H9 (cell line): ENCODE results near the gene PTPRR. TPM values are rescaled to one million over a fixed set of nuclear protein-coding genes. Genes with fewer than 3 reads are reported as not detected.

Experiments used
- DNase-seq: peaks from one replicate; pipeline ENCODE4 v3.0.0-alpha.2; 2017
- H2AFZ ChIP-seq: one replicate; pipeline ENCODE4 v1.6.1; 2013; ENCODE audit warnings: mild to moderate bottlenecking, low read length, control low read depth, moderate library complexity
- H2AK5ac ChIP-seq: 2 replicates; pipeline ENCODE4 v1.6.1; 2013; ENCODE audit warnings: low read length, control low read depth, mixed read lengths; ENCODE audit not compliant: insufficient read length
- H2BK120ac ChIP-seq: one replicate; pipeline ENCODE4 v1.6.1; 2013; ENCODE audit warnings: low read depth, mild to moderate bottlenecking, low read length, control low read depth, inconsistent platforms; ENCODE audit not compliant: poor library complexity, severe bottlenecking
- H2BK12ac ChIP-seq: 2 replicates; pipeline ENCODE4 v1.6.1; 2013; ENCODE audit warnings: low read length, control low read depth, mixed read lengths, low read depth; ENCODE audit not compliant: insufficient read length
- H2BK15ac ChIP-seq: 2 replicates; pipeline ENCODE4 v1.6.1; 2013; ENCODE audit warnings: low read depth, low read length, control low read depth
- H2BK20ac ChIP-seq: one replicate; pipeline ENCODE4 v1.6.1; 2013; ENCODE audit warnings: low read depth, mild to moderate bottlenecking, low read length, control low read depth, inconsistent platforms; ENCODE audit not compliant: poor library complexity, severe bottlenecking
- H2BK5ac ChIP-seq: 2 replicates; pipeline ENCODE4 v1.6.1; 2013; ENCODE audit warnings: low read length, control low read depth, mixed read lengths; ENCODE audit not compliant: insufficient read length
- H3K14ac ChIP-seq: 2 replicates; pipeline ENCODE4 v1.6.1; 2013; ENCODE audit warnings: low read length, control low read depth; ENCODE audit not compliant: insufficient read depth
- H3K18ac ChIP-seq: 2 replicates; pipeline ENCODE4 v1.6.1; 2013; ENCODE audit warnings: low read depth, mild to moderate bottlenecking, mixed read lengths, low read length, control low read depth; ENCODE audit not compliant: insufficient read length
- H3K23ac ChIP-seq: 2 replicates; pipeline ENCODE4 v1.6.1; 2013; ENCODE audit warnings: low read length, control low read depth, mixed read lengths, low read depth; ENCODE audit not compliant: insufficient read length
- H3K23me2 ChIP-seq: 2 replicates; pipeline ENCODE4 v1.6.1; 2013; ENCODE audit warnings: low read depth, mild to moderate bottlenecking, mixed read lengths, low read length, control low read depth; ENCODE audit not compliant: insufficient read length, poor library complexity, severe bottlenecking
- H3K27ac ChIP-seq: 2 replicates; pipeline ENCODE4 v1.5.1; 2013; ENCODE audit warnings: low read length, control low read depth, mixed read lengths, low read depth; ENCODE audit not compliant: insufficient read length
- H3K27me3 ChIP-seq: 2 replicates; pipeline ENCODE4 v1.6.1; 2013; ENCODE audit warnings: low read length, control low read depth, inconsistent platforms; ENCODE audit not compliant: insufficient read depth
- H3K4ac ChIP-seq: 2 replicates; pipeline ENCODE4 v1.6.1; 2013; ENCODE audit warnings: low read depth, mild to moderate bottlenecking, control low read depth, inconsistent platforms, low read length, moderate library complexity
- H3K4me1 ChIP-seq: 2 replicates; pipeline ENCODE4 v1.6.1; 2013; ENCODE audit warnings: low read length, control low read depth, inconsistent platforms; ENCODE audit not compliant: insufficient read depth
- H3K4me2 ChIP-seq: 2 replicates; pipeline ENCODE4 v1.6.1; 2013; ENCODE audit warnings: low read length, control low read depth, mixed read lengths; ENCODE audit not compliant: insufficient read length, insufficient read depth
- H3K56ac ChIP-seq: 2 replicates; pipeline ENCODE4 v1.6.1; 2013; ENCODE audit warnings: low read depth, mild to moderate bottlenecking, mixed read lengths, low read length, control low read depth; ENCODE audit not compliant: insufficient read length
- H3K79me1 ChIP-seq: 2 replicates; pipeline ENCODE4 v1.6.1; 2013; ENCODE audit warnings: low read depth, mild to moderate bottlenecking, moderate library complexity, low read length, control low read depth, inconsistent platforms; ENCODE audit not compliant: insufficient read depth, poor library complexity, severe bottlenecking
- H3K79me2 ChIP-seq: 2 replicates; pipeline ENCODE4 v1.6.1; 2013; ENCODE audit warnings: low read length, control low read depth, inconsistent platforms; ENCODE audit not compliant: insufficient read depth
- H3K9ac ChIP-seq: 2 replicates; pipeline ENCODE4 v1.6.1; 2013; ENCODE audit warnings: low read length, control low read depth, mixed read lengths; ENCODE audit not compliant: insufficient read length; ENCODE audit errors: extremely low read depth
- H3K9me3 ChIP-seq: one replicate; pipeline ENCODE4 v1.6.1; 2013; ENCODE audit warnings: low read depth, low read length, inconsistent platforms; ENCODE audit not compliant: control insufficient read depth
- H3T11ph ChIP-seq: one replicate; pipeline ENCODE4 v1.6.1; 2013; ENCODE audit warnings: mild to moderate bottlenecking, low read length, control low read depth, inconsistent platforms
- H4K20me1 ChIP-seq: one replicate; pipeline ENCODE4 v1.6.1; 2013; ENCODE audit not compliant: control insufficient read depth, insufficient read length, insufficient read depth
- H4K5ac ChIP-seq: 2 replicates; pipeline ENCODE4 v1.6.1; 2013; ENCODE audit warnings: low read depth, mild to moderate bottlenecking, mixed read lengths, low read length, control low read depth; ENCODE audit not compliant: insufficient read length
- H4K8ac ChIP-seq: replicated peaks from 2 replicates; pipeline ENCODE4 v1.6.1; 2013; ENCODE audit warnings: low read length, control low read depth, mixed read lengths, low read depth; ENCODE audit not compliant: insufficient read length
- H4K91ac ChIP-seq: 2 replicates; pipeline ENCODE4 v1.6.1; 2013; ENCODE audit warnings: low read depth, mild to moderate bottlenecking, moderate library complexity, mixed read lengths, low read length, control low read depth; ENCODE audit not compliant: insufficient read length
- H3K27ac Mint-ChIP-seq, 3 experiments: 2 replicates in 2 of 3; 3 replicates in 1 of 3; pipeline ENCODE4 v1.8.0; 2020 to 2021; ENCODE audit warnings: mixed read lengths in 3 of 3, mild to moderate bottlenecking in 1 of 3, moderate library complexity in 1 of 3
- H3K27me3 Mint-ChIP-seq: 2 replicates; pipeline ENCODE4 v1.8.0; 2021; ENCODE audit warnings: low read depth, mild to moderate bottlenecking, moderate library complexity, mixed read lengths
- H3K36me3 Mint-ChIP-seq, 3 experiments: 2 replicates in 2 of 3; 3 replicates in 1 of 3; pipeline ENCODE4 v1.8.0; 2020 to 2021; ENCODE audit warnings: low read depth in 3 of 3, mixed read lengths in 3 of 3; ENCODE audit not compliant: insufficient read depth in 1 of 3
- H3K4me1 Mint-ChIP-seq, 2 experiments: 2 replicates each; pipeline ENCODE4 v1.8.0; 2020; ENCODE audit warnings: mixed read lengths in 2 of 2
- H3K4me3 Mint-ChIP-seq, 2 experiments: 2 replicates in 1 of 2; 3 replicates in 1 of 2; pipeline ENCODE4 v1.8.0; 2020 to 2021; ENCODE audit warnings: mild to moderate bottlenecking in 2 of 2, mixed read lengths in 2 of 2, moderate library complexity in 1 of 2
- H3K9me3 Mint-ChIP-seq, 2 experiments: 2 replicates in 1 of 2; 3 replicates in 1 of 2; pipeline ENCODE4 v1.8.0; 2020; ENCODE audit warnings: mild to moderate bottlenecking in 2 of 2, mixed read lengths in 2 of 2, moderate library complexity in 1 of 2
- WGBS: extraction: QIAGEN DNeasy Blood & Tissue Kit; methylation state at CpG from one replicate; pipeline ENCODE4 v1.1.7; 2013; ENCODE audit warnings: missing lambda C conversion rate, low lambda C conversion rate, mixed read lengths; ENCODE audit not compliant: insufficient read length; ENCODE audit errors: extremely low coverage; 5-methylcytosine and 5-hydroxymethylcytosine counted together
- total RNA-seq: library from RNA; stranded (reverse); gene quantifications from 2 replicates; pipeline ENCODE4 v1.2.1, GENCODE V29; 2021
- TF ChIP-seq, protein P1 (sequence below): fragments of 200-600 bp; sonication (generic); conservative IDR thresholded peaks from 3 replicates; pipeline ENCODE4 v1.8.0; 2021; ENCODE audit warnings: antibody characterized with exemption, mild to moderate bottlenecking

PTPRR gene
- total RNA-seq, 1 experiment from 2014 or later, result 0.22 TPM

DNA sequence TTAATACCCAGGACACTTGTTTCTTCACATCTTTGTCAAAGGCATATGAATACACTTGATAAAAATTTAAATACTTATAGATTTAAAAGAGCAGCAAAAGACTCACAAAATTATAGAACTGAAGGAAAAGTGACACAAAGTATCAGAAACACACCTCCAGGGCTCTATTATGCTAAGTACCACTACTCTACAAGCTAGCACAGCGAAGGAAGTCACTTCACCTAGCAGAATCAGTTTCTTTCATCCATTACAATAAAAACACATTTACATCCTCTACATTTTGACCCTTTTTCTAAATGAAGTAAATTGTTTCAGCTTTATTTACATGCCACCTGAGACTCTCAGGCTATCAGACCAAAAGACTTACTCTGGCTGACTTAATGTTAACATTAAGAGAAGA lies 256.7 kb downstream of the PTPRR start:
- no peaks in the 10 kb centered on the region for H3K9me3 Mint-ChIP-seq

More for the DNA sequence above, 256.7 kb downstream of the PTPRR start:
- WGBS, result no CpG with 5 or more reads among the region's 1 CpG
- H3K23me2 ChIP-seq, result peaks cover 4% of the 10 kb centered on the region
- TF ChIP-seq, protein P1, sequence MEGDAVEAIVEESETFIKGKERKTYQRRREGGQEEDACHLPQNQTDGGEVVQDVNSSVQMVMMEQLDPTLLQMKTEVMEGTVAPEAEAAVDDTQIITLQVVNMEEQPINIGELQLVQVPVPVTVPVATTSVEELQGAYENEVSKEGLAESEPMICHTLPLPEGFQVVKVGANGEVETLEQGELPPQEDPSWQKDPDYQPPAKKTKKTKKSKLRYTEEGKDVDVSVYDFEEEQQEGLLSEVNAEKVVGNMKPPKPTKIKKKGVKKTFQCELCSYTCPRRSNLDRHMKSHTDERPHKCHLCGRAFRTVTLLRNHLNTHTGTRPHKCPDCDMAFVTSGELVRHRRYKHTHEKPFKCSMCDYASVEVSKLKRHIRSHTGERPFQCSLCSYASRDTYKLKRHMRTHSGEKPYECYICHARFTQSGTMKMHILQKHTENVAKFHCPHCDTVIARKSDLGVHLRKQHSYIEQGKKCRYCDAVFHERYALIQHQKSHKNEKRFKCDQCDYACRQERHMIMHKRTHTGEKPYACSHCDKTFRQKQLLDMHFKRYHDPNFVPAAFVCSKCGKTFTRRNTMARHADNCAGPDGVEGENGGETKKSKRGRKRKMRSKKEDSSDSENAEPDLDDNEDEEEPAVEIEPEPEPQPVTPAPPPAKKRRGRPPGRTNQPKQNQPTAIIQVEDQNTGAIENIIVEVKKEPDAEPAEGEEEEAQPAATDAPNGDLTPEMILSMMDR, result no peak
- H3K18ac ChIP-seq, result no peak overlapping the region
- no peak overlapping the region for H3K14ac ChIP-seq
- H4K91ac ChIP-seq, result no peak overlapping the region
- H3K4me2 ChIP-seq, result peak overlapping the region; percentile 67
- no peak overlapping the region for H3K23ac ChIP-seq
- H3K27me3 ChIP-seq, result no peaks in the 10 kb centered on the region
- H2BK15ac ChIP-seq, result no peak overlapping the region
- Mint-ChIP-seq H3K27me3 (no peaks in the 10 kb centered on the region), H3K36me3 (no peaks in the 10 kb centered on the region), H3K4me1 (peaks cover 20 to 21% of the 10 kb centered on the region in 2 experiments), H3K27ac (peak overlapping the region in 2 of 3 experiments; percentile 47 to 69; a peak in 2 of 7 replicates), H3K4me3 (peak overlapping the region; percentile 14 to 43; a peak in 1 of 5 replicates)
- no peak overlapping the region for H2AFZ ChIP-seq
- no peaks in the 10 kb centered on the region for H3K79me1 ChIP-seq
- no peak for DNase-seq
- no peaks in the 10 kb centered on the region for H3K9me3 ChIP-seq
- H2BK12ac ChIP-seq, result no peak overlapping the region
- no peaks in the 10 kb centered on the region for H4K20me1 ChIP-seq
- no peaks in the 10 kb centered on the region for H3K79me2 ChIP-seq
- no peak overlapping the region for H3K56ac ChIP-seq
- no peak overlapping the region for H3K9ac ChIP-seq
- H2BK5ac ChIP-seq, result no peak overlapping the region
- peaks cover 10% of the 10 kb centered on the region; the same call in 1 of the 2 replicates for H3K4me1 ChIP-seq
- no peak overlapping the region for H4K8ac ChIP-seq
- no peak overlapping the region for H2AK5ac ChIP-seq
- no peak overlapping the region for H3T11ph ChIP-seq
- peak overlapping the region; percentile 25 for H3K27ac ChIP-seq
- H2BK20ac ChIP-seq, result no peak overlapping the region
- no peak overlapping the region for H3K4ac ChIP-seq
- H4K5ac ChIP-seq, result no peak overlapping the region
- H2BK120ac ChIP-seq, result no peak overlapping the region
